GM13976 (cell line): ENCODE data around the gene NAALADL2.

ENCODE experiments used
- DNase-seq: peaks from one replicate; pipeline ENCODE4 v3.0.0; 2012; ENCODE audit warnings: low spot score
- CTCF ChIP-seq: IDR thresholded peaks from 2 replicates; pipeline ENCODE4 v1.5.1; 2012; ENCODE audit warnings: borderline replicate concordance, mild to moderate bottlenecking; ENCODE audit not compliant: insufficient read depth; ENCODE audit errors: extremely low read depth, missing control alignments, control extremely low read depth
- in situ Hi-C: fragments of 300-500 bp; cut with MboI; formaldehyde crosslinking; loops from one replicate; pipeline ENCODE4 v1.12.0; 2022; ENCODE audit warnings: low sequenced_read_pairs, mixed read lengths, inconsistent platforms; ENCODE audit not compliant: unreplicated experiment

The NAALADL2 gene

GRCh38 chr3:174859756-174860155 lies 622 bp downstream of the NAALADL2 start:
- TF ChIP-seq CTCF: no peak
- in situ Hi-C loops: no loop called here
- no peak for DNase-seq

GRCh38 chr3:174862101-174862500 lies 3.0 kb downstream of the NAALADL2 start:
- in situ Hi-C loops: no loop called here
- no peak for TF ChIP-seq CTCF
- DNase-seq: no peak

- in situ Hi-C loops: no loop called here
- no peak for DNase-seq
- TF ChIP-seq CTCF: no peak
Observed at GRCh38 chr3:174862666-174863065, 3.5 kb downstream of the NAALADL2 start.

GRCh38 chr3:174863488-174863887 lies 4.4 kb downstream of the NAALADL2 start:
- TF ChIP-seq CTCF: no peak
- no peak for DNase-seq

GRCh38 chr3:174869448-174869847 lies 10.3 kb downstream of the NAALADL2 start:
- no peak for DNase-seq
- in situ Hi-C loops: no loop called here
- no peak for TF ChIP-seq CTCF

More at GRCh38 chr3:174863488-174863887, 4.4 kb downstream of the NAALADL2 start:
- in situ Hi-C loops: no loop called here

- in situ Hi-C loops: no loop called here
- DNase-seq: no peak
- TF ChIP-seq CTCF: no peak
Observed at GRCh38 chr3:174873832-174874657, 14.9 kb downstream of the NAALADL2 start.
